Lower lobe of right lung (tissue), 2 donors: Measurements from ENCODE around the gene GUCY2F. TPM values are rescaled to one million over a fixed set of nuclear protein-coding genes. Genes with fewer than 3 reads are reported as not detected.

Experiments used
- ATAC-seq, 2 donors: fragments of 200-7000 bp; cut with Tn5 transposase; one replicate each; pipeline ENCODE4 v1.9.1; 2020 to 2022; ENCODE audit warnings: mild to moderate bottlenecking in 2 of 2, moderate library complexity in 2 of 2
- DNase-seq: peaks from one replicate; pipeline ENCODE4 v3.0.0-alpha.2; 2020
- H3K27ac ChIP-seq: fragments of 200-600 bp; one replicate; pipeline ENCODE4 v1.8.0; 2022
- H3K27me3 ChIP-seq: fragments of 200-600 bp; one replicate; pipeline ENCODE4 v1.8.0; 2022; ENCODE audit warnings: low read depth
- H3K36me3 ChIP-seq: fragments of 200-600 bp; one replicate; pipeline ENCODE4 v1.8.0; 2022; ENCODE audit warnings: mild to moderate bottlenecking
- H3K4me1 ChIP-seq: fragments of 200-600 bp; one replicate; pipeline ENCODE4 v1.8.0; 2022
- H3K4me3 ChIP-seq: fragments of 200-600 bp; one replicate; pipeline ENCODE4 v1.8.0; 2022; ENCODE audit warnings: mild to moderate bottlenecking
- H3K9me3 ChIP-seq: fragments of 200-600 bp; one replicate; pipeline ENCODE4 v1.8.0; 2022
- CTCF ChIP-seq: fragments of 200-600 bp; IDR thresholded peaks from one replicate; pipeline ENCODE4 v1.8.0; 2022; ENCODE audit warnings: antibody characterized with exemption, mild to moderate bottlenecking
- intact Hi-C: fragments of 100-400 bp; cut with DNase I; formaldehyde crosslinking; loops from one replicate; pipeline ENCODE4 v1.11.0; 2022
- total RNA-seq: library from RNA; stranded (reverse); fragmentation: NEBNext Ultra II Directional; extraction: Animal tissue kit (Norgen Biotek cat#: 25700); gene quantifications from one replicate; pipeline ENCODE4 v1.2.1, GENCODE V29; 2021
- donor health status: DM: no; HTN: yes; CAD: no; lungs with severe emphysema.

GUCY2F gene
- total RNA-seq, 1 donor from 2014 or later = 0.18 TPM

GRCh38 chrX:109350551-109350950 is 131.3 kb downstream of the GUCY2F start:
- DNase-seq (no peak), ATAC-seq (no peak)
- intact Hi-C loops = no loop called here
- no peak overlapping the region for H3K27ac ChIP-seq
- no peaks in the 10 kb centered on the region for H3K36me3 ChIP-seq
- H3K27me3 ChIP-seq = no peaks in the 10 kb centered on the region
- no peaks in the 10 kb centered on the region for H3K4me1 ChIP-seq
- no peak overlapping the region for H3K4me3 ChIP-seq
- H3K9me3 ChIP-seq = no peaks in the 10 kb centered on the region
- no peak for TF ChIP-seq CTCF

- H3K4me1 ChIP-seq = no peaks in the 10 kb centered on the region
- no peaks in the 10 kb centered on the region for H3K36me3 ChIP-seq
- no peak overlapping the region for H3K27ac ChIP-seq
- H3K27me3 ChIP-seq = no peaks in the 10 kb centered on the region
- no peak for ATAC-seq
- no peak for DNase-seq
- H3K4me3 ChIP-seq = no peak overlapping the region
- TF ChIP-seq CTCF = no peak
- no peaks in the 10 kb centered on the region for H3K9me3 ChIP-seq
- intact Hi-C loops = no loop called here
These were observed 131.8 kb downstream of the GUCY2F start for GRCh38 chrX:109350051-109350450.

- Histone ChIP-seq H3K9me3 (no peaks in the 10 kb centered on the region), H3K27me3 (no peaks in the 10 kb centered on the region), H3K4me1 (no peaks in the 10 kb centered on the region), H3K27ac (no peak overlapping the region), H3K4me3 (no peak overlapping the region), H3K36me3 (no peaks in the 10 kb centered on the region)
- intact Hi-C loops = no loop called here
- DNase-seq = no peak
- TF ChIP-seq CTCF = no peak
- ATAC-seq = peak in 1 of 2 donors; percentile 70
These were observed 134.3 kb downstream of the GUCY2F start for GRCh38 chrX:109347632-109348031.

- Histone ChIP-seq H3K9me3 (no peaks in the 10 kb centered on the region), H3K4me1 (no peaks in the 10 kb centered on the region), H3K27ac (no peak overlapping the region), H3K4me3 (no peak overlapping the region), H3K27me3 (no peaks in the 10 kb centered on the region), H3K36me3 (no peaks in the 10 kb centered on the region)
- intact Hi-C loops = no loop called here
- DNase-seq (no peak), ATAC-seq (no peak)
- no peak for TF ChIP-seq CTCF
These were observed 135.4 kb downstream of the GUCY2F start for GRCh38 chrX:109346491-109346890.

- Histone ChIP-seq H3K27me3 (no peaks in the 10 kb centered on the region), H3K4me3 (no peak overlapping the region), H3K9me3 (no peaks in the 10 kb centered on the region), H3K4me1 (no peaks in the 10 kb centered on the region), H3K27ac (no peak overlapping the region), H3K36me3 (no peaks in the 10 kb centered on the region)
- no peak for ATAC-seq
- no peak for DNase-seq
- no peak for TF ChIP-seq CTCF
- intact Hi-C loops = no loop called here
These were observed 136.0 kb downstream of the GUCY2F start for GRCh38 chrX:109345856-109346255.

GRCh38 chrX:109344678-109345077 is 137.2 kb downstream of the GUCY2F start:
- Histone ChIP-seq H3K4me1 (no peaks in the 10 kb centered on the region), H3K9me3 (no peaks in the 10 kb centered on the region), H3K27me3 (no peaks in the 10 kb centered on the region), H3K36me3 (no peaks in the 10 kb centered on the region), H3K27ac (no peak overlapping the region), H3K4me3 (no peak overlapping the region)
- DNase-seq = no peak
- TF ChIP-seq CTCF = no peak
- intact Hi-C loops = no loop called here
- ATAC-seq = no peak
